Keratinocyte (primary cell): ENCODE results near the gene SCT. TPM values are rescaled to one million over a fixed set of nuclear protein-coding genes. Genes with fewer than 3 reads are reported as not detected.

Experiments used
- DNase-seq: peaks from one replicate; pipeline ENCODE4 v3.0.0-alpha.2; 2011; ENCODE audit warnings: low read depth, missing footprints, low spot score
- FAIRE-seq: peaks from 2 replicates; lab custom pipeline; 2011; peaks lifted over from hg19 to GRCh38; lab: Jason Lieb, UNC
- H2AFZ ChIP-seq: 2 replicates; pipeline ENCODE4 v1.6.0; 2012; ENCODE audit warnings: low read length, control low read depth, inconsistent platforms; ENCODE audit not compliant: control insufficient read depth
- H3K27ac ChIP-seq: 2 replicates; pipeline ENCODE4 v1.5.1; 2011; ENCODE audit warnings: low read length; ENCODE audit not compliant: control insufficient read depth, insufficient read depth
- H3K27me3 ChIP-seq: 3 replicates; pipeline ENCODE4 v1.6.0; 2011; ENCODE audit warnings: low read length; ENCODE audit not compliant: control insufficient read depth, insufficient read depth; ENCODE audit errors: extremely low read depth
- H3K36me3 ChIP-seq, 2 experiments: 2 replicates in 1 of 2; 3 replicates in 1 of 2; pipeline ENCODE4 v1.5.1; 2011; ENCODE audit warnings: low read length in 2 of 2, mild to moderate bottlenecking in 1 of 2; ENCODE audit not compliant: control insufficient read depth in 2 of 2, insufficient read depth in 2 of 2; ENCODE audit errors: extremely low read depth in 1 of 2
- H3K4me1 ChIP-seq: 3 replicates; pipeline ENCODE4 v1.5.1; 2011; ENCODE audit warnings: low read length; ENCODE audit not compliant: control insufficient read depth, insufficient read depth; ENCODE audit errors: extremely low read depth
- H3K4me2 ChIP-seq: 3 replicates; pipeline ENCODE4 v1.6.0; 2011; ENCODE audit warnings: low read depth, low read length; ENCODE audit not compliant: control insufficient read depth, insufficient read depth; ENCODE audit errors: extremely low read depth
- H3K4me3 ChIP-seq, 3 experiments: fragments of 200-600 bp in 1 of 3; sonication (generic) in 1 of 3; 2 replicates in 2 of 3; 3 replicates in 1 of 3; pipeline ENCODE4 v1.5.1; 2011 to 2016; ENCODE audit warnings: low read length in 3 of 3, mild to moderate bottlenecking in 3 of 3, control low read depth in 2 of 3, inconsistent platforms in 1 of 3, low read depth in 1 of 3, mixed read lengths in 1 of 3, mixed run types in 1 of 3, moderate library complexity in 1 of 3; ENCODE audit not compliant: control insufficient read depth in 2 of 3, insufficient read depth in 2 of 3; ENCODE audit errors: extremely low read depth in 1 of 3
- H3K79me2 ChIP-seq: 2 replicates; pipeline ENCODE4 v1.6.0; 2012; ENCODE audit warnings: low read length; ENCODE audit not compliant: control insufficient read depth, insufficient read depth
- H3K9ac ChIP-seq: 3 replicates; pipeline ENCODE4 v1.6.0; 2011; ENCODE audit warnings: low read length; ENCODE audit not compliant: control insufficient read depth, insufficient read depth; ENCODE audit errors: extremely low read depth
- H3K9me1 ChIP-seq: 3 replicates; pipeline ENCODE4 v1.6.0; 2011; ENCODE audit warnings: low read length; ENCODE audit not compliant: control insufficient read depth, insufficient read depth; ENCODE audit errors: extremely low read depth
- H3K9me3 ChIP-seq: 2 replicates; pipeline ENCODE4 v1.5.1; 2012; ENCODE audit warnings: low read depth, low read length; ENCODE audit not compliant: control insufficient read depth
- H4K20me1 ChIP-seq: 3 replicates; pipeline ENCODE4 v1.6.0; 2011; ENCODE audit warnings: low read length; ENCODE audit not compliant: control insufficient read depth, insufficient read depth; ENCODE audit errors: extremely low read depth
- EZH2 ChIP-seq: IDR thresholded peaks from one replicate; pipeline ENCODE4 v1.6.1; 2012; ENCODE audit warnings: inconsistent platforms, mild to moderate bottlenecking, low read length, moderate library complexity
- dilution Hi-C: fragments of 300-500 bp; cut with MboI; formaldehyde crosslinking; loops from one replicate; pipeline ENCODE4 v1.7.0; 2020; ENCODE audit warnings: low sequenced_read_pairs; ENCODE audit not compliant: extremely low pct_ligation_motif_present
- polyA plus RNA-seq, 5 experiments: library from polyadenylated mRNA; depleted of rRNA in 3 of 5; stranded (reverse) in 3 of 5; stranded (forward) in 1 of 5; unstranded in 1 of 5; fragments of >200 nt; gene quantifications; 1 replicate in 1 of 5; 2 replicates in 3 of 5; 3 replicates in 1 of 5; pipeline versions ENCODE4 v1.2.1 to v1.2.3, GENCODE V29; 2011 to 2012; ENCODE audit warnings: missing spikeins in 2 of 5, low read depth in 1 of 5, low replicate concordance in 1 of 5
- TF ChIP-seq, protein P1 (sequence below), 3 experiments: IDR thresholded peaks in 1 of 3; conservative IDR thresholded peaks in 1 of 3; optimal IDR thresholded peaks in 1 of 3; 2 replicates in 2 of 3; 3 replicates in 1 of 3; pipeline versions ENCODE3 to v1.5.1; 2011; ENCODE audit warnings: low read length in 3 of 3, mild to moderate bottlenecking in 3 of 3, moderate library complexity in 2 of 3, control low read depth in 1 of 3, inconsistent platforms in 1 of 3; ENCODE audit not compliant: insufficient read depth in 2 of 3; ENCODE audit errors: extremely low read depth in 1 of 3

The SCT gene
- polyA plus RNA-seq, 1 donor (not counting 4 experiments of a cell fraction or from before 2014, with no cell fraction given) = not detected

DNA sequence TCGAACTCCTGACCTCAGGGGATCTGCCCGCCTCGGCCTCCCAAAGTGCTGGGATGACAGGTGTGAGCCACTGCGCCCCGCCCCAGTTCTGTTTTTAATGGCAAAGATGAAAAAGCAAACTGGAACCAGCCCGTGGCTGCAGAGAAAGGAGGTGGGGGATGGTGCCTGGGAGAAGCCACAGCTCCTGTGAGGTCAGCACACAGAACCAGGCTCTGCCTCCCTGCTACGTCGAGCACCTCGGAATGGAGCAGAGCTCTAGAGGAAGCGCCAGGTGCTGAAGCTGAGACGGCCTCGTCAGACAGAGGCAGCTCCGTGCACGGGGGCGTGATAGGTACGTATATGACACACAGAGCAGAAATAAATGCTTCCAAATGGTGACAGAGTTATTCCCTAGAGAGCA, 18.6 kb upstream of the SCT start:
- dilution Hi-C loops = no loop called here
- H3K36me3 ChIP-seq = peaks cover 0 to 8% of the 10 kb centered on the region in 2 experiments
- H4K20me1 ChIP-seq = no peaks in the 10 kb centered on the region
- H3K9me3 ChIP-seq = no peaks in the 10 kb centered on the region
- no peak overlapping the region for H2AFZ ChIP-seq
- no peak overlapping the region for H3K27ac ChIP-seq
- no peaks in the 10 kb centered on the region for H3K27me3 ChIP-seq
- TF ChIP-seq, protein P1, sequence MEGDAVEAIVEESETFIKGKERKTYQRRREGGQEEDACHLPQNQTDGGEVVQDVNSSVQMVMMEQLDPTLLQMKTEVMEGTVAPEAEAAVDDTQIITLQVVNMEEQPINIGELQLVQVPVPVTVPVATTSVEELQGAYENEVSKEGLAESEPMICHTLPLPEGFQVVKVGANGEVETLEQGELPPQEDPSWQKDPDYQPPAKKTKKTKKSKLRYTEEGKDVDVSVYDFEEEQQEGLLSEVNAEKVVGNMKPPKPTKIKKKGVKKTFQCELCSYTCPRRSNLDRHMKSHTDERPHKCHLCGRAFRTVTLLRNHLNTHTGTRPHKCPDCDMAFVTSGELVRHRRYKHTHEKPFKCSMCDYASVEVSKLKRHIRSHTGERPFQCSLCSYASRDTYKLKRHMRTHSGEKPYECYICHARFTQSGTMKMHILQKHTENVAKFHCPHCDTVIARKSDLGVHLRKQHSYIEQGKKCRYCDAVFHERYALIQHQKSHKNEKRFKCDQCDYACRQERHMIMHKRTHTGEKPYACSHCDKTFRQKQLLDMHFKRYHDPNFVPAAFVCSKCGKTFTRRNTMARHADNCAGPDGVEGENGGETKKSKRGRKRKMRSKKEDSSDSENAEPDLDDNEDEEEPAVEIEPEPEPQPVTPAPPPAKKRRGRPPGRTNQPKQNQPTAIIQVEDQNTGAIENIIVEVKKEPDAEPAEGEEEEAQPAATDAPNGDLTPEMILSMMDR (optimal IDR thresholded peaks at IDR 0.05 in 1 of 3, IDR thresholded peaks at IDR 0.05 in 1 of 3, conservative IDR thresholded peaks at IDR 0.05 in 1 of 3; ENCODE audit: extremely low read depth in 1 of 3, insufficient read depth in 2 of 3, low read length in 3 of 3) = no peak
- no peak for TF ChIP-seq EZH2
- no peak overlapping the region for H3K9ac ChIP-seq
- peaks cover 2% of the 10 kb centered on the region for H3K4me1 ChIP-seq
- no peaks in the 10 kb centered on the region for H3K79me2 ChIP-seq
- no peaks in the 10 kb centered on the region for H3K9me1 ChIP-seq
- no peak for DNase-seq
- no peak overlapping the region for H3K4me3 ChIP-seq
- no peak overlapping the region for H3K4me2 ChIP-seq
- no peak for FAIRE-seq

DNA sequence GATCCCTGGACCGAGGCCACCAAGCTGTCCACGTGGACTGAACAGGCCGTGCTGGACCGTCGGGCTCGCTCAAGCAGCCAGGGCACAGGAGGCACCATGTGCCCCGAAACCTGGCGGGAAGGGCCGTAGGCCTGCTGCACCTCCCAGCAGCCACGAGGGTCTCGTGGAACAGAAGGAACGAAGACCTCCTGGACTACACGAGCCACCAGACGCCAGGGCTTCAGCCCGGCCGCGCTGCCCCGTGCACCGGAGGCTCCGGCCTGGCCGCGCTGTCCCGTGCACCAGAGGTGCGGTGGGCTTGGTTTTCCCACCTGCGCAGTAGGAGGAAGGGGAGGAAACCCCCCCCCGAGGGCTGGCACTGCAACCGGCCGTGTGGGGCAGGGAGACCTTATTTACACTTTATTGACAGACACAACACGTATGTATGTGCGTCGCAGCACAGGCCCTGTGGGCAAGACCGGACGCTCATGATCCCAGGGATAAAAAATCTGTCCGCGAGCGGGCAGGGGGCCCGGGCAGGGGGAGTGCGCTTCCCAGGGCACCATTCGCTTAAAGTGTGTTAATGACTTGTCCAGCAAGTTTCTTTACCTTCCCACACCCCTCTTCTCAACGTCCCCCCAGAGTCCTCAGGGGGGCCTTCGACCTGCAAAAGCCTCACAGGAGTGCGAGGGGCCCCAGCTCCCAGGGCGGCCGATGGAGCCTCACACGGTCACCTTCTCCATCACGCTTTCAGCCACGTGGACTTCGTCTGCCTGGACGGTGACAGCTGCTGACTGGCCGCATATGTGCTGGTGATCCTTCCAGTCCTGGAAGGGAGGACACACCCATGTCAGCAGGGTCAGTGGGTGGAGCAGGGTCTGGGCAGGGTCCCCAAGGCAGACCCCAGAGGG, 17.1 kb upstream of the SCT start:
- TF ChIP-seq, protein P1 (optimal IDR thresholded peaks at IDR 0.05 in 1 of 3, IDR thresholded peaks at IDR 0.05 in 1 of 3, conservative IDR thresholded peaks at IDR 0.05 in 1 of 3; ENCODE audit: extremely low read depth in 1 of 3, insufficient read depth in 2 of 3, low read length in 3 of 3) = no peak
- no peak for TF ChIP-seq EZH2
- FAIRE-seq = no peak
- dilution Hi-C loops = no loop called here

More for the DNA sequence above, 17.1 kb upstream of the SCT start:
- H4K20me1 ChIP-seq = no peaks in the 10 kb centered on the region
- no peak overlapping the region for H3K9ac ChIP-seq
- no peaks in the 10 kb centered on the region for H3K9me3 ChIP-seq
- peaks cover 0 to 6% of the 10 kb centered on the region in 2 experiments for H3K36me3 ChIP-seq
- peaks cover 3% of the 10 kb centered on the region for H3K27me3 ChIP-seq
- H2AFZ ChIP-seq = no peak overlapping the region
- no peak overlapping the region for H3K27ac ChIP-seq
- peaks cover 2% of the 10 kb centered on the region for H3K4me1 ChIP-seq
- H3K4me3 ChIP-seq = no peak overlapping the region
- H3K9me1 ChIP-seq = no peaks in the 10 kb centered on the region
- H3K4me2 ChIP-seq = no peak overlapping the region
- DNase-seq = no peak
- no peaks in the 10 kb centered on the region for H3K79me2 ChIP-seq
